Measurements from ENCODE around the gene MPEG1. TPM values are rescaled to one million over a fixed set of nuclear protein-coding genes. Genes with fewer than 3 reads are reported as not detected.

MPEG1 gene
- total RNA-seq, 1 donor from 2014 or later: not detected

GRCh38 chr11:59208956-59209355 lies 3.8 kb downstream of the MPEG1 start:
- H3K4me1 Mint-ChIP-seq (ENCODE audit: low read depth): peaks cover 38% of the 10 kb centered on the region
- H3K27ac Mint-ChIP-seq (ENCODE audit: unreplicated experiment): peak overlapping the region; percentile 8
- H3K27me3 Mint-ChIP-seq (ENCODE audit: low read depth): peaks cover 21% of the 10 kb centered on the region
- H3K9me3 Mint-ChIP-seq (ENCODE audit: low read depth): no peaks in the 10 kb centered on the region
- no peak for DNase-seq (ENCODE audit: low spot score)
- H3K36me3 Mint-ChIP-seq (ENCODE audit: low read depth): peaks cover 1% of the 10 kb centered on the region
- no peak overlapping the region for H3K4me3 Mint-ChIP-seq (ENCODE audit: unreplicated experiment)
- TF ChIP-seq CTCF (IDR thresholded peaks at IDR 0.05): no peak

GRCh38 chr11:59207988-59208451 lies 4.7 kb downstream of the MPEG1 start:
- no peak overlapping the region for H3K4me3 Mint-ChIP-seq (ENCODE audit: unreplicated experiment)
- DNase-seq (ENCODE audit: low spot score): no peak
- H3K9me3 Mint-ChIP-seq (ENCODE audit: low read depth): no peaks in the 10 kb centered on the region
- H3K36me3 Mint-ChIP-seq (ENCODE audit: low read depth): peaks cover 1% of the 10 kb centered on the region
- peaks cover 38% of the 10 kb centered on the region for H3K4me1 Mint-ChIP-seq (ENCODE audit: low read depth)
- H3K27ac Mint-ChIP-seq (ENCODE audit: unreplicated experiment): peak overlapping the region; percentile 62
- H3K27me3 Mint-ChIP-seq (ENCODE audit: low read depth): peaks cover 17% of the 10 kb centered on the region
- peak; percentile 87 for TF ChIP-seq CTCF (IDR thresholded peaks at IDR 0.05)

- Mint-ChIP-seq H3K4me3 (ENCODE audit: unreplicated experiment) (no peak overlapping the region), H3K36me3 (ENCODE audit: low read depth) (peaks cover 4% of the 10 kb centered on the region), H3K9me3 (ENCODE audit: low read depth) (no peaks in the 10 kb centered on the region), H3K4me1 (ENCODE audit: low read depth) (peaks cover 38% of the 10 kb centered on the region), H3K27me3 (ENCODE audit: low read depth) (peaks cover 11% of the 10 kb centered on the region), H3K27ac (ENCODE audit: unreplicated experiment) (no peak overlapping the region)
- no peak for DNase-seq (ENCODE audit: low spot score)
- TF ChIP-seq CTCF (IDR thresholded peaks at IDR 0.05): peak; percentile 73
Measured at GRCh38 chr11:59206635-59207034, 6.1 kb downstream of the MPEG1 start.

- no peak for DNase-seq (ENCODE audit: low spot score)
- Mint-ChIP-seq H3K27me3 (ENCODE audit: low read depth) (peaks cover 6% of the 10 kb centered on the region), H3K4me1 (ENCODE audit: low read depth) (peaks cover 40% of the 10 kb centered on the region), H3K27ac (ENCODE audit: unreplicated experiment) (no peak overlapping the region), H3K36me3 (ENCODE audit: low read depth) (peaks cover 4% of the 10 kb centered on the region), H3K4me3 (ENCODE audit: unreplicated experiment) (no peak overlapping the region), H3K9me3 (ENCODE audit: low read depth) (no peaks in the 10 kb centered on the region)
- TF ChIP-seq CTCF (IDR thresholded peaks at IDR 0.05): no peak
Measured at GRCh38 chr11:59205648-59206047, 7.1 kb downstream of the MPEG1 start.

- Mint-ChIP-seq H3K4me1 (ENCODE audit: low read depth) (peaks cover 44% of the 10 kb centered on the region), H3K4me3 (ENCODE audit: unreplicated experiment) (no peak overlapping the region), H3K27me3 (ENCODE audit: low read depth) (peaks cover 3% of the 10 kb centered on the region), H3K27ac (ENCODE audit: unreplicated experiment) (no peak overlapping the region), H3K36me3 (ENCODE audit: low read depth) (peaks cover 4% of the 10 kb centered on the region), H3K9me3 (ENCODE audit: low read depth) (no peaks in the 10 kb centered on the region)
- TF ChIP-seq CTCF (IDR thresholded peaks at IDR 0.05): no peak
- no peak for DNase-seq (ENCODE audit: low spot score)
Measured at GRCh38 chr11:59204746-59205145, 8.0 kb downstream of the MPEG1 start.

Data from chondrocyte (in vitro differentiated cells).